AG04449 (cell line): Measurements from ENCODE around the gene AQP5.

ENCODE experiments used
- CTCF ChIA-PET: fragments of 350-600 bp; formaldehyde crosslinking; extraction: SDS; loops from one replicate; lab custom pipeline; 2021; ENCODE audit warnings: antibody characterized with exemption; lab: Yijun Ruan, JAX
- POLR2A ChIA-PET: fragments of 400-600, 350-600 bp; formaldehyde crosslinking; extraction: SDS; loops from one replicate; lab custom pipeline; 2020; ENCODE audit warnings: antibody characterized with exemption, inconsistent platforms; lab: Yijun Ruan, JAX
- DNase-seq: peaks from one replicate; pipeline ENCODE4 v3.0.0-alpha.2; 2010; ENCODE audit warnings: low read depth, low spot score
- H3K4me3 ChIP-seq: 2 replicates; pipeline ENCODE4 v1.5.1; 2011; ENCODE audit warnings: low read depth, mild to moderate bottlenecking, control low read depth, low read length
- TF ChIP-seq, protein P1 (sequence below): IDR thresholded peaks from one replicate; pipeline ENCODE4 v1.5.1; 2011; ENCODE audit warnings: mild to moderate bottlenecking, moderate library complexity, low read length, control low read depth, inconsistent platforms; ENCODE audit not compliant: insufficient read depth; ENCODE audit errors: missing control alignments

The AQP5 gene

DNA sequence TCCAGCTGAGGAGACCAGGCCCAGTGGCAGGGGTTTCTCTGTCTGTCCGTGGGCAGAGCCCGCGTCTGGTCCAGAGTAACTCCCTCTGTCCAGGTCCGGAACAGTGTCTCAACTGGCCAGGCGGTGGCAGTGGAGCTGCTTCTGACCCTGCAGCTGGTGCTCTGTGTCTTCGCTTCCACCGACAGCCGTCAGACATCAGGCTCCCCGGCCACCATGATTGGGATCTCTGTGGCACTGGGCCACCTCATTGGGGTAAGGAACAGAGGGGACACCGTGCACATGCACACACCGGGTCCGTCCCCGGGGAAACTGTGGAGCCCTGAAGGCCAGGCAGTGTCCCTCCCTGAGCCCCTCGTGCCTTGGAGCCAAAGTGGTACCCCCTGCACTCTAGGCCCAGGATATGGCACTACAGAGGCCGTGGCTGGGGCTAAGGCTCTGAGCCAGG, 12.6 kb downstream of the AQP5 start:
- ChIA-PET POLR2A (interaction anchor here (0.6 kb wide), 1 partner anchor 88 kb away, joined by 3 read pairs; no protein-coding TSS in a partner anchor), CTCF (interaction anchor here (0.7 to 26.8 kb wide), 15 partner anchors 5 to 199 kb away, joined by 3 to 1042 read pairs (median 6); partner anchors contain the start of genes AQP6 and COX14)
- no peak overlapping the region for H3K4me3 ChIP-seq
- no peak for DNase-seq
- TF ChIP-seq, protein P1, sequence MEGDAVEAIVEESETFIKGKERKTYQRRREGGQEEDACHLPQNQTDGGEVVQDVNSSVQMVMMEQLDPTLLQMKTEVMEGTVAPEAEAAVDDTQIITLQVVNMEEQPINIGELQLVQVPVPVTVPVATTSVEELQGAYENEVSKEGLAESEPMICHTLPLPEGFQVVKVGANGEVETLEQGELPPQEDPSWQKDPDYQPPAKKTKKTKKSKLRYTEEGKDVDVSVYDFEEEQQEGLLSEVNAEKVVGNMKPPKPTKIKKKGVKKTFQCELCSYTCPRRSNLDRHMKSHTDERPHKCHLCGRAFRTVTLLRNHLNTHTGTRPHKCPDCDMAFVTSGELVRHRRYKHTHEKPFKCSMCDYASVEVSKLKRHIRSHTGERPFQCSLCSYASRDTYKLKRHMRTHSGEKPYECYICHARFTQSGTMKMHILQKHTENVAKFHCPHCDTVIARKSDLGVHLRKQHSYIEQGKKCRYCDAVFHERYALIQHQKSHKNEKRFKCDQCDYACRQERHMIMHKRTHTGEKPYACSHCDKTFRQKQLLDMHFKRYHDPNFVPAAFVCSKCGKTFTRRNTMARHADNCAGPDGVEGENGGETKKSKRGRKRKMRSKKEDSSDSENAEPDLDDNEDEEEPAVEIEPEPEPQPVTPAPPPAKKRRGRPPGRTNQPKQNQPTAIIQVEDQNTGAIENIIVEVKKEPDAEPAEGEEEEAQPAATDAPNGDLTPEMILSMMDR, result peak; percentile 80

GRCh38 chr12:49974677-49975317, 13.1 kb downstream of the AQP5 start:
- DNase-seq, result no peak
- POLR2A ChIA-PET, result interaction anchor here (0.6 kb wide), 1 partner anchor 88 kb away, joined by 3 read pairs; no protein-coding TSS in a partner anchor
- TF ChIP-seq, protein P1, result no peak

DNA sequence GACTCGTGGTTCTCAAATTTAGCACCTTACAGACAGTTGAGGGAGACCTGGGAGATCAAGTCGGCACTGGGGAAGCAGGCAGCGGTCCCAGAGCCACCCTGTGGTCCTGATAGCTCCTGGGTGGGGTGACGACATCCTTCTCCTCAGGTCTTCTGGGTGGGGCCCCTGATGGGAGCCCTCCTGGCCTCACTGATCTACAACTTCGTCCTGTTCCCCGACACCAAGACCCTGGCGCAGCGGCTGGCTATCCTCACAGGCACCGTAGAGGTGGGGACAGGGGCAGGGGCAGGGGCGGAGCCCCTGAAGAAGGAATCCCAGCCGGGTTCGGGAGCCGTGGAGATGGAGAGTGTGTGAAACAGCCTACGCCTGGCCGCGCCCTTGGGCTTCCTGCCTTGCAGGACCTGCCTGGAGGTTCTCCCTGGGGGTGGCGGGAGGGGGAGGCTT, 13.7 kb downstream of the AQP5 start:
- ChIA-PET CTCF (interaction anchor here (0.8 to 26.8 kb wide), 11 partner anchors 5 to 200 kb away, joined by 3 to 1042 read pairs (median 7); partner anchors contain the start of genes AQP6 and COX14), POLR2A (no interaction called here)
- TF ChIP-seq, protein P1, result no peak
- no peak for DNase-seq
- no peak overlapping the region for H3K4me3 ChIP-seq

More at GRCh38 chr12:49974677-49975317, 13.1 kb downstream of the AQP5 start:
- CTCF ChIA-PET, result interaction anchor here (0.7 to 26.8 kb wide), 16 partner anchors 5 to 199 kb away, joined by 3 to 1042 read pairs (median 5); partner anchors contain the start of genes AQP6 and COX14
- no peak overlapping the region for H3K4me3 ChIP-seq

DNA sequence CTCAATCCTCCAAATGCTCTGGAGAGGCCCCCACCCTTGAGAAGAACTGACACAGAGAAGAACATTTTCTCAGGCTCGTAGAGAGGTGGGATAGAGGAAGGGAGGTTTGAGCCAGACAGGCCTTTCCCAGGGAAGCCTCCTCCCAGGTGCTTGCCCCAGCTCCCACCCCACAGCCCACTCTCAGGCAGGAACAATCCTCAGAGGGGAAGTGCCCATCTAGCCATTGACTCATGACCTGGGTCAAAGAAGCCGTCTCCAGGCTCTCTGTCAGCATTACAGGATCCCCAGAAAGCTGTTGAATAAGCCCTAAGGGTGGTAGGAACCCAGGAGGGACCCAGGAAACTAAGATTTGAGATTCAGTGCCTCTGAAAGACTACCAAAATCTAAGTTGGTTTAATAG, 14.9 kb downstream of the AQP5 start:
- H3K4me3 ChIP-seq, result no peak overlapping the region
- CTCF ChIA-PET, result interaction anchor here (0.7 to 26.8 kb wide), 9 partner anchors 4 to 136 kb away, joined by 3 to 1042 read pairs (median 5); partner anchors contain the start of genes AQP6 and COX14
- TF ChIP-seq, protein P1, result no peak
- no peak for DNase-seq
- POLR2A ChIA-PET, result no interaction called here

DNA sequence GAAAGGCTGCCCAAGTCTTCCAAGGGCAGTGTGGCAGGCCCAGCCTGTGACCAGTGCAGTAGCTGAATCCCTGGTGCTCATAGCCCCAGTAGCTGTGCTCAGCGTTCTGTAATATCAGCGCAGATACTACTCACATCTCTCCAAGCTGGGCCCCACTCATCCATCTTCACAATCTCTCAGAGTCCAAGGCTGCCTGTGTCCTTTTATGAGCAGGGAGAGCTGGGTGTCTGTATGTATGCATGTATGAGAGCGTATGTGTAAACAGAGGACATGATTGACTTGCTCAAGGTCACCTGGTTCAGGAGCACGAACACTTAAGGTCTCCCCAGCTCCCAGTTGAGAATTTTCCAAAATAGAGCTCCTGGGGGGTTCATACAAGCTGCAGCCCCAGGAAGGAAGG, 16.5 kb downstream of the AQP5 start:
- H3K4me3 ChIP-seq, result no peak overlapping the region
- ChIA-PET CTCF (interaction anchor here (2.0 to 26.8 kb wide), 5 partner anchors 9 to 91 kb away, joined by 9 to 1042 read pairs (median 274); partner anchors contain the start of gene AQP6), POLR2A (no interaction called here)
- TF ChIP-seq, protein P1, result no peak
- DNase-seq, result no peak

GRCh38 chr12:49979016-49979586, 17.4 kb downstream of the AQP5 start:
- ChIA-PET CTCF (interaction anchor here (1.1 to 26.8 kb wide), 9 partner anchors 9 to 112 kb away, joined by 3 to 1042 read pairs (median 11); partner anchors contain the start of gene AQP6), POLR2A (no interaction called here)
- H3K4me3 ChIP-seq, result no peak overlapping the region
- TF ChIP-seq, protein P1, result no peak
- DNase-seq, result no peak
